ENCODE results near the gene SLC9A5. TPM values are rescaled to one million over a fixed set of nuclear protein-coding genes. Genes with fewer than 3 reads are reported as not detected.

The SLC9A5 gene
- total RNA-seq, 1 experiment from 2014 or later = 10.3 TPM

- TF ChIP-seq, protein P1, sequence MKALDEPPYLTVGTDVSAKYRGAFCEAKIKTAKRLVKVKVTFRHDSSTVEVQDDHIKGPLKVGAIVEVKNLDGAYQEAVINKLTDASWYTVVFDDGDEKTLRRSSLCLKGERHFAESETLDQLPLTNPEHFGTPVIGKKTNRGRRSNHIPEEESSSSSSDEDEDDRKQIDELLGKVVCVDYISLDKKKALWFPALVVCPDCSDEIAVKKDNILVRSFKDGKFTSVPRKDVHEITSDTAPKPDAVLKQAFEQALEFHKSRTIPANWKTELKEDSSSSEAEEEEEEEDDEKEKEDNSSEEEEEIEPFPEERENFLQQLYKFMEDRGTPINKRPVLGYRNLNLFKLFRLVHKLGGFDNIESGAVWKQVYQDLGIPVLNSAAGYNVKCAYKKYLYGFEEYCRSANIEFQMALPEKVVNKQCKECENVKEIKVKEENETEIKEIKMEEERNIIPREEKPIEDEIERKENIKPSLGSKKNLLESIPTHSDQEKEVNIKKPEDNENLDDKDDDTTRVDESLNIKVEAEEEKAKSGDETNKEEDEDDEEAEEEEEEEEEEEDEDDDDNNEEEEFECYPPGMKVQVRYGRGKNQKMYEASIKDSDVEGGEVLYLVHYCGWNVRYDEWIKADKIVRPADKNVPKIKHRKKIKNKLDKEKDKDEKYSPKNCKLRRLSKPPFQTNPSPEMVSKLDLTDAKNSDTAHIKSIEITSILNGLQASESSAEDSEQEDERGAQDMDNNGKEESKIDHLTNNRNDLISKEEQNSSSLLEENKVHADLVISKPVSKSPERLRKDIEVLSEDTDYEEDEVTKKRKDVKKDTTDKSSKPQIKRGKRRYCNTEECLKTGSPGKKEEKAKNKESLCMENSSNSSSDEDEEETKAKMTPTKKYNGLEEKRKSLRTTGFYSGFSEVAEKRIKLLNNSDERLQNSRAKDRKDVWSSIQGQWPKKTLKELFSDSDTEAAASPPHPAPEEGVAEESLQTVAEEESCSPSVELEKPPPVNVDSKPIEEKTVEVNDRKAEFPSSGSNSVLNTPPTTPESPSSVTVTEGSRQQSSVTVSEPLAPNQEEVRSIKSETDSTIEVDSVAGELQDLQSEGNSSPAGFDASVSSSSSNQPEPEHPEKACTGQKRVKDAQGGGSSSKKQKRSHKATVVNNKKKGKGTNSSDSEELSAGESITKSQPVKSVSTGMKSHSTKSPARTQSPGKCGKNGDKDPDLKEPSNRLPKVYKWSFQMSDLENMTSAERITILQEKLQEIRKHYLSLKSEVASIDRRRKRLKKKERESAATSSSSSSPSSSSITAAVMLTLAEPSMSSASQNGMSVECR (CRISPR knock-in tag; IDR thresholded peaks at IDR 0.05; ENCODE audit: borderline replicate concordance) = no peak
- TF ChIP-seq ELF4 (CRISPR knock-in tag; IDR thresholded peaks at IDR 0.05; ENCODE audit: low read depth) (no peak), ERG (CRISPR knock-in tag; IDR thresholded peaks at IDR 0.05) (no peak), SMAD4 (CRISPR knock-in tag; IDR thresholded peaks at IDR 0.05) (no peak), ZNF281 (CRISPR knock-in tag; IDR thresholded peaks at IDR 0.05) (no peak), JAZF1 (CRISPR knock-in tag; IDR thresholded peaks at IDR 0.05) (no peak), NFATC4 (CRISPR knock-in tag; IDR thresholded peaks at IDR 0.05) (no peak)
- TF ChIP-seq, protein P2, sequence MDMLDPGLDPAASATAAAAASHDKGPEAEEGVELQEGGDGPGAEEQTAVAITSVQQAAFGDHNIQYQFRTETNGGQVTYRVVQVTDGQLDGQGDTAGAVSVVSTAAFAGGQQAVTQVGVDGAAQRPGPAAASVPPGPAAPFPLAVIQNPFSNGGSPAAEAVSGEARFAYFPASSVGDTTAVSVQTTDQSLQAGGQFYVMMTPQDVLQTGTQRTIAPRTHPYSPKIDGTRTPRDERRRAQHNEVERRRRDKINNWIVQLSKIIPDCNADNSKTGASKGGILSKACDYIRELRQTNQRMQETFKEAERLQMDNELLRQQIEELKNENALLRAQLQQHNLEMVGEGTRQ (CRISPR knock-in tag; IDR thresholded peaks at IDR 0.05) = no peak
Observed at GRCh38 chr16:67270931-67271338, 22.2 kb downstream of the SLC9A5 start (continued).

DNA sequence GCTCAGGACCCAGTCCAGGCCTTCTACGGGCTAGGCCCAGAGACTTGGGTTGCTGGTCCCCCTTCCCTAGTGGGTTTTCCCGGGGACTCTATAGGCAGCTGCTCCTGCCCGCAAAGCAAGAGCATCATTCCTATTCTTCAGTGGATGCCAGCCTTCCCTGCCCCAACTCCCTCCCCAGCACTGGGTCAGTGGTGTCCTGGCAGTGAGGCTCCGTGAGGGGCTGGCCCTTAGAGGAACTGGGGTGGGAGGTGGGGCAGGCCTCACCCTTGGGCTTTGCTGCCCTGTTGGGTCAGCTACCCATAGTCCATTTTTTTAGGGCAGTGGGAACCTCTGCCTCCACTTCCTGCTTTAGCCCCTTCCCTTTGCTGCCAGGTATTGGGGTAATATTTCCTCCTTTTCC is 22.7 kb downstream of the SLC9A5 start:
- no peaks in the 10 kb centered on the region; the same call in 1 of the 2 replicates for H3K36me3 Mint-ChIP-seq
- H3K9me3 Mint-ChIP-seq = no peaks in the 10 kb centered on the region
- no peak for TF ChIP-seq CBFB (CRISPR knock-in tag; IDR thresholded peaks at IDR 0.05; ENCODE audit: low read depth)
- no peak for TF ChIP-seq KAT7 (CRISPR knock-in tag; IDR thresholded peaks at IDR 0.05; ENCODE audit: borderline replicate concordance)
- no peak for TF ChIP-seq FOXJ3 (CRISPR knock-in tag; IDR thresholded peaks at IDR 0.05; ENCODE audit: borderline replicate concordance)
- no peak for TF ChIP-seq SP1 (CRISPR knock-in tag; conservative IDR thresholded peaks at IDR 0.05)
- no peak for TF ChIP-seq ZNF671 (CRISPR knock-in tag; IDR thresholded peaks at IDR 0.05)
- TF ChIP-seq USF1 (CRISPR knock-in tag; IDR thresholded peaks at IDR 0.05) = no peak
- TF ChIP-seq TP53 (CRISPR knock-in tag; IDR thresholded peaks at IDR 0.05) = no peak
- peaks cover 2% of the 10 kb centered on the region; the same call in 1 of the 2 replicates for H3K27me3 Mint-ChIP-seq (ENCODE audit: low read depth)
- DNase-seq (ENCODE audit: low spot score) (no peak), ATAC-seq (no peak)
- CTCF ChIA-PET = interaction anchor here (0.7 to 3.1 kb wide), 6 partner anchors 10 to 194 kb away, joined by 3 to 18 read pairs (median 4); partner anchors contain the start of genes FHOD1 and SLC9A5
- no peak overlapping the region for H3K4me3 Mint-ChIP-seq
- H3K4me1 Mint-ChIP-seq = no peaks in the 10 kb centered on the region
- H3K27ac Mint-ChIP-seq = no peak overlapping the region
- POLR2A ChIA-PET = interaction anchor here (1.0 kb wide), 1 partner anchor 160 kb away, joined by 3 read pairs; the partner anchor contains the start of gene HSD11B2

All from WTC11 (cell line).